Epidermal melanocyte (primary cell): ENCODE results near the gene NISCH.

ENCODE experiments used
- DNase-seq: peaks from one replicate; pipeline ENCODE4 v3.0.0; 2011; ENCODE audit warnings: low spot score; ENCODE audit not compliant: insufficient read length

The NISCH gene

GRCh38 chr3:52455283-52456168 lies at the start of gene NISCH:
NISCH (plus strand) TSS chr3:52455604; CDS start chr3:52455642, 38 bp downstream.
- DNase-seq: peak; percentile 78

- DNase-seq: no peak
Observed at GRCh38 chr3:52406231-52406661, 49.2 kb upstream of the NISCH start.

DNA sequence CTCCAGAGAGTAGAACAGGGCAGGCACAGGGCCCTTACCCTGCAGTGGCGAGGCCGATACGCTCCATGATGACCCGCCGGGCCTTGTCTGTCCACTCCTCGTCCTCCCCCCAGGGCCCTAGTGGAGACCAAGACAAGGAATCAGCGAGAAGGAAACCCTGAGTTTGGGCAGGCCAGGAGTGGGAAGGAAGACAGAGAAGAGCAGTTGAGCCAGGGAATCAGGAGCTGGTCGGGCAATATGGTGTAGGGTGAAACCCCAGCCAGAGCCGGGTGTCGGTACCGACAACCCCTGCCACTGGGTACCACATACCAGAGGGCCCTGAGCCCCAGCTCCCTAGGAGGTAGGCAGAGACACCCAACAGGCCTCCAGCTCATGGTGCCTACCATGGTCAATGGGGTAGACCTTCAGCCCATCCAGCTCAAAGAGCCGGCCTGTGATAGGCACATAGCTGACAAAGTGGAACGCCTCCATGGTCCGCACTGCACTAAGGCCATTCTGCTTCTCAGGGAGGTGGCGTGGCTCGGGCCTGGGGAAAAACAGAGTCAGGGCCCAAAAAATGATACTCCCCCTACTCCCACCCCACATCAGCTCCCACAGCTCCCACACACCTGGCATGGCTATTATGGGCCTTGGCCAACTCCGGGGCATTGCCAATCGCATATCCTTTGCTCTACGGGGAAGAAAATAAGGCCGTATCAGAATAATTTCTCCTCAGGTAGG lies 48.5 kb upstream of the NISCH start:
- no peak for DNase-seq

GRCh38 chr3:52407779-52408178 lies 47.6 kb upstream of the NISCH start:
- peak; percentile 52 for DNase-seq

DNA sequence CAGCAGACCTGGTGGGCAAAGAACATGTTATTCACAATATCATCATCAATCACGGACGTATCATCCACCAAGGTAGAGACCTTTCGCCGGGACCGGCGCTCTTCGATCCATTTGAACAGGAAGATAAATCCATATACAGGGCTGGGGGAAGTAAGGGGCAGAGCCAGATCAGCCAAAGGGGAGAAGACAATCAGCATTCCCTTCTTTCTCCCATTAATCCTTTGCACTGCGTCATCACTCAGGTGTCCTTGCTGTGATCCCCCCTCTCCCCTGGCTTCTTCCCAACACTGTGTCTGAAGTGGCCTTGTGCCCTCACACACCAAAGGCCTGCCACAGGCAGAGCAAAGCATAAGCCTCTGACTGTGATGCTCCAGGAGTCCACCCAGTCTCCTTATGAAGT lies 46.9 kb upstream of the NISCH start:
- no peak for DNase-seq

DNA sequence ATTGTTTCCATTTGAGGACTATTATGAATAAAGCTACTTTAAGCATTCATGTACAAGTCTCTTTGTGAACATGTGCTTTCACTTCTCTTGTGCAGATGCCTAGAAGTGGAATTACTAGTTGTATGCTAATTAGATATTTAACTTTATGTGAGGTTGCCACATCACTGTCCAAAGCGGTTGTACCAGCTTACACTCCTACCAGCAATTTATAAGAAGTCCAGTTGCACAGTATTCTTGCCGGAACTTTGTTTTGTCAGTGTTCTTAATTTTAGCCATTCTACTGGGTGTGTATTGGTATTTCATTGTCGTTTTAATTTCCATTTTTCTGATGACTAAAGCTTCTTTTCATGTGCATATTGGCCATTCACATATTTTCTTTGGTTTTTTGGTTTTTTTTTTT lies 39.6 kb upstream of the NISCH start:
- DNase-seq: no peak

DNA sequence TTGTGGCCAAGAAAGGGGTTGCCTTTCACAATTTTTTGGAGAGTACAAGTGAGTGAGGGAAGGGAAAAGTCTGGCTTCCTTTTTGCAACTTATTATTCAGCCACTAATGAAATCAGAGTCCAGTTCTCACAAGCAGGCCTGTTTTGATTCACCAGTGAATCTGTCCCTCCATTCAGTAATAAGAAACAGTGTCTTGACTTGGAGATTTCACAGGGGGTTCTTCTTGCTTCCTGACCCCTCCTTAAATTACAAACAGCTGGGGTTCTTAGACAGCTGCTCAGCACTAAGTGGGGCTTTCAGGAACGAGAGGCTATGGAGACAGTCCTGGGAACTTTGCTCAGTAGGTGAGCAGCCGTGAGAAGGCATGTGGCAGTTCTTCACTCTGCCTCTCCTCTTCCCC lies 35.0 kb upstream of the NISCH start:
- DNase-seq: no peak

GRCh38 chr3:52422669-52423068 lies 32.7 kb upstream of the NISCH start:
- DNase-seq: no peak

- no peak for DNase-seq
Observed at GRCh38 chr3:52423173-52423572, 32.2 kb upstream of the NISCH start.

DNA sequence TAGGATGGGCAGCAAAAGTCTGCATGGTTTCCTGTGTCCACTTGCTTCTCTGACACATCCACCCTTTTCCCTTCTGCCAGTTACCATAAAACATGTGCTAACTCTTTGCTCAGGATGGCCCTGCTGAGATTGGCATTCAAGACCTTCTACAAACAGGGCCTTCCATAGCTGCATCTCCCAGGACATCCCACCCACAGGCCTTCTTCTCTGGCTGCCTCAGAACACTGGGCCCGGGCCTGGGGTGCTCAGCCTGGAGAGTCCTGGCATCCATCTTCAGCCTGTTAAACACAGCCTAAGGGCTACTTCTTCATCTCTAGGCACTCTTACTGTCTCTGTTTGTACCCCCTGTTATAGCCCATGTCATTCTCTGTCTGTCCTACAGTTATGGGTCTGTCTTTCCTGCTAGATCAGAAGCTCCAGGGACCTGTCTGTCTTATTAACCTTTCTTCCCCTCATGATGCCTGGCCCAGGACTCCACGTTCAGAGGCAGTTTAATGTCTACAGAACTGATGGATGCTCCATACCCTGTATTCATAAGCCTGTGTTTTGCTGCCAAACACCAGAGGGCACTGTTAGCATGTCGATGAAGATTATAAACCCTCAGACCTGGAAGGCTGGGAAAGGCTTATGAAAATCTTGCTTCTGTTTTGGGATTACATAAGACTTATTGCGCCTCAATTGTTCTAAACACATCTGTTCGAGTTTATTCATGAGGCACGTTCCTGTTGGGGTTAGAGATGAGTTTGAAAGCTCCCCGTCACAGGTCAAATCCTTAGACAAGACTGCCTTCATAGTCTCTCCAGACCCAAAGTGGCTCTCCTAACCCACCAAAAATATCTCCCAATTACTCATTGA lies 27.0 kb upstream of the NISCH start:
- peak; percentile 83 for DNase-seq

DNA sequence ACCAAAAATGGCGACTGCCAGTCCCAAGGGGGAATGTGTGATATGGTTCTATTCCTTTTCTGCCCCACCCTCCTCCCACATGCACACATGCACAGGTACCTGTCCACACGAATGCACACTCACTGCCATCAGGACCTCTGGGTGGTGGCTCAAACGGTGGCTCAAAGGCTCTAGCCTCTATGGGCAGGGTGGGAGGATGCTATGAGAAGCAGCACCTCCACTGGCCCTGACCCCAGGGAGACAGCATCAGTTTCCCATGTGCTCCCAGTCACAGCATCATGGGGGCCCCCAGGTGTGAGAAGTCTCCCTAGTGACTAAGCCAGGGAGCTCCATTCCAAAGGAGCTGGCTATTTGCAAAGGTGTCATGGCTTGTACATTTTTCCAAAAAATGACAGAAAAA lies 26.4 kb upstream of the NISCH start:
- no peak for DNase-seq

- no peak for DNase-seq
Observed at GRCh38 chr3:52429779-52430415, 25.5 kb upstream of the NISCH start.

GRCh38 chr3:52430416-52430810 lies 25.0 kb upstream of the NISCH start:
- no peak for DNase-seq

GRCh38 chr3:52431459-52432223 lies 23.8 kb upstream of the NISCH start:
- DNase-seq: no peak

- no peak for DNase-seq
Observed at GRCh38 chr3:52432225-52432624, 23.2 kb upstream of the NISCH start.

DNA sequence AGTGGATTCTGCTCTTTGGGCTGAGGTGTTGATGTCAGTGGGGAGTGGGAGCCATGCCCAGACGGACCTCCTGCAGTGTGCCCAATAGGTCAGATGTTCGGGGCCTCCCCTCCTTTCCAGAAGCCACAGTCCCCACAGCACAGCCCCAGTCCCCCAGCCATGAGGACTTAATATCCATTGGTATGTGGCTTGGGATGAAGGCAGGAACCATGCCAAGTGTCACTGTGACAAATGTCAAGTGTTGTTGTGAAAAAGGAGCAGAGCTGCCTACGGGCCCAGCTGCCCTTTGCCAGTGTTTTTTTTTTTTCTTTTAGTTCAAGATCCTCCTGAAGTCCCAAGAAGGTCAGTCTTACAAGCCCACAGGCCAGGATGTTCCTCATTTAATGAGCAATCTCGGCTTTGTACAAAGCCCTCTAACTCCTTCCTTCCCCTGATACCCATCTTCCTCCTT lies 22.7 kb upstream of the NISCH start:
- no peak for DNase-seq

GRCh38 chr3:52433328-52433995 lies 21.9 kb upstream of the NISCH start:
- no peak for DNase-seq

DNA sequence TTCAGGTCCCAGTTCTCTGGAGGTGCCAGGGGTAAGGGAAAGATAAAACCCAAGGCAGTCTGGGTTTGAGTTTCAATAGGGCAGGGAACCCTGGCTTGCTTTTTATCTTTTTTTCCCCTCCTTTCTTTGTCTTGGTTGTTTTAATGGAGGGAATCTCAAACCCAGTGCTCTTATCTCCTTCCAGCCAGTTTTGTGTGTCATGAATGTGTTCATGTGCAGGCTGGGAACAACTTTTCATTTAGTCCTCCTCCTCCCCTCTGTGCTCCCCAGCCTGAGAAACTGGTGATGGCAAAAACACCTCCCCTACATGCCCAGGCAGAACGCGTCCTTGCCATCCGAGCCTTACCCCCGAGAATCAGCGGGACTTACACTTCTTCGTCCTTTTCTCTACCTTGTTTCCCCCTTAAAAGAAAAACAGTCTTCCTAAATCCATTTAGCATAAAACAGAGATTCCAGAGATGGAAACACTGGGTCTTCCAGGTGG lies 21.4 kb upstream of the NISCH start:
- DNase-seq: no peak

- no peak for DNase-seq
Observed at GRCh38 chr3:52434491-52435115, 20.8 kb upstream of the NISCH start.
